ENCODE results near the gene CHD9NB.
A peak's percentile ranks its signal among the peaks of the same experiment; 100 is the strongest.

DNA sequence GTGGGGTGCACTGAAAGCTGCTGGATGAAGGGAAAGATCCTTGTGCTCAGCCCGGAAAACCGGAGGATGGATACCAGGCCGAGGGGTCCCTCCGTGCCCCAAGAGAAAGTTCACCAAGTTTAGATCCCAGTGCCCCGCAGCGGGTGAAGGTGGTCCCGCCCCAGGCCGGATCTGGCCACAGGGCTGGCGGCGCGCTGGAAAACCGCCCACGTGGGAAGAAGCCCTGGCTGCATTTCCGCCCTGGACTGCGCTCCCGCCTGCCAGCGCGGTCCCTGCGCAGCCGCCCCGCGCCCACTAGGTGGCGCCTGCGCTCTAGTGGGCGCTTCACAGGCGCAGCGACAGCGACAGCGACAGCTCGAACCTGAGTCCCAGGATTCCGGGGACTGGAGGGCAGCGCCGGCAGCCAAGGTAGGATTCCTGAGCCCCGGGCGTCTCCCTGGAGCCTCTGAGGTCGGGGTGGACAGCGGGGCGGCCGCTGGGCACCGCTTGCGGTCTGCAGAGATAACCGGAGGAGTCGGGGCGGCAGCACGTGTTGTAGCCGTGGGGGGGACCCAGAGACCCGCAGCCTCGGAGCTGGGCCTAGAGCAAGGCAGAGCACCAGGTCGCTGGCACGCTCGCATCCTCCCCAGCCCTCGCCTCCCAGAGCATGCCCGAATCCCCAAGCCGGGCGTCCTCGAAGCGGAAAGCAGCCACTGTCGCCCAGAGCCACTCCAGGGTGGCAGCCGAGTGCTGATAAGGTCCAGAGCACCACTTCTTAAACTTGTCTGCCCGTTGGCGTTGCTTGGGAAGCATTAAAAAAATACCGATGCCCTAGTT is 2.2 kb upstream of the CHD9NB start, which contains the start of gene CHD9:
- TF ChIP-seq KDM5B (IDR thresholded peaks at IDR 0.05; ENCODE audit: insufficient replicate concordance, low read depth, low read length): peak; percentile 27
- no peak for TF ChIP-seq NFE2L1 (tag; IDR thresholded peaks at IDR 0.05; ENCODE audit: borderline replicate concordance, low read depth)
- TF ChIP-seq, protein P1, sequence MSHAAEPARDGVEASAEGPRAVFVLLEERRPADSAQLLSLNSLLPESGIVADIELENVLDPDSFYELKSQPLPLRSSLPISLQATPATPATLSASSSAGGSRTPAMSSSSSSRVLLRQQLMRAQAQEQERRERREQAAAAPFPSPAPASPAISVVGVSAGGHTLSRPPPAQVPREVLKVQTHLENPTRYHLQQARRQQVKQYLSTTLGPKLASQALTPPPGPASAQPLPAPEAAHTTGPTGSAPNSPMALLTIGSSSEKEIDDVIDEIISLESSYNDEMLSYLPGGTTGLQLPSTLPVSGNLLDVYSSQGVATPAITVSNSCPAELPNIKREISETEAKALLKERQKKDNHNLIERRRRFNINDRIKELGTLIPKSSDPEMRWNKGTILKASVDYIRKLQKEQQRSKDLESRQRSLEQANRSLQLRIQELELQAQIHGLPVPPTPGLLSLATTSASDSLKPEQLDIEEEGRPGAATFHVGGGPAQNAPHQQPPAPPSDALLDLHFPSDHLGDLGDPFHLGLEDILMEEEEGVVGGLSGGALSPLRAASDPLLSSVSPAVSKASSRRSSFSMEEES (CRISPR knock-in tag; IDR thresholded peaks at IDR 0.05): no peak
- TF ChIP-seq, protein P2, sequence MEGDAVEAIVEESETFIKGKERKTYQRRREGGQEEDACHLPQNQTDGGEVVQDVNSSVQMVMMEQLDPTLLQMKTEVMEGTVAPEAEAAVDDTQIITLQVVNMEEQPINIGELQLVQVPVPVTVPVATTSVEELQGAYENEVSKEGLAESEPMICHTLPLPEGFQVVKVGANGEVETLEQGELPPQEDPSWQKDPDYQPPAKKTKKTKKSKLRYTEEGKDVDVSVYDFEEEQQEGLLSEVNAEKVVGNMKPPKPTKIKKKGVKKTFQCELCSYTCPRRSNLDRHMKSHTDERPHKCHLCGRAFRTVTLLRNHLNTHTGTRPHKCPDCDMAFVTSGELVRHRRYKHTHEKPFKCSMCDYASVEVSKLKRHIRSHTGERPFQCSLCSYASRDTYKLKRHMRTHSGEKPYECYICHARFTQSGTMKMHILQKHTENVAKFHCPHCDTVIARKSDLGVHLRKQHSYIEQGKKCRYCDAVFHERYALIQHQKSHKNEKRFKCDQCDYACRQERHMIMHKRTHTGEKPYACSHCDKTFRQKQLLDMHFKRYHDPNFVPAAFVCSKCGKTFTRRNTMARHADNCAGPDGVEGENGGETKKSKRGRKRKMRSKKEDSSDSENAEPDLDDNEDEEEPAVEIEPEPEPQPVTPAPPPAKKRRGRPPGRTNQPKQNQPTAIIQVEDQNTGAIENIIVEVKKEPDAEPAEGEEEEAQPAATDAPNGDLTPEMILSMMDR (IDR thresholded peaks at IDR 0.05 in 2 of 3, conservative IDR thresholded peaks at IDR 0.05 in 1 of 3; ENCODE audit: insufficient read depth in 2 of 3, low read depth in 1 of 3, low read length in 3 of 3): peak; percentile 96 to 98 (median 97)
- no peak for TF ChIP-seq ZNF586 (CRISPR knock-in tag; conservative IDR thresholded peaks at IDR 0.05)
- peak; percentile 52 for TF ChIP-seq POLR2A (conservative IDR thresholded peaks at IDR 0.05)
- peak; percentile 15 to 53; a peak in 1 of 4 replicates for TF ChIP-seq SIN3A (IDR thresholded peaks at IDR 0.05; ENCODE audit: borderline replicate concordance in 2 of 2, control insufficient read depth in 1 of 2, low read depth in 2 of 2, low read length in 2 of 2)
- TF ChIP-seq MXI1 (IDR thresholded peaks at IDR 0.05; ENCODE audit: low read depth, low read length): no peak
- no peak for TF ChIP-seq MAFG (tag; conservative IDR thresholded peaks at IDR 0.05)
- 0 out of 4 replicates have a peak, but pooled peaks of 1 of the 2 experiments have one; percentile 2 for TF ChIP-seq ETV6 (IDR thresholded peaks at IDR 0.05; ENCODE audit: borderline replicate concordance in 1 of 2, low read depth in 2 of 2, low read length in 1 of 2)
- TF ChIP-seq ETV6 (CRISPR knock-in tag; IDR thresholded peaks at IDR 0.05; ENCODE audit: borderline replicate concordance): 0 out of 2 replicates have a peak, but pooled peaks have one; percentile 40
- peak; percentile 82 for TF ChIP-seq CCNT2 (IDR thresholded peaks at IDR 0.05; ENCODE audit: borderline replicate concordance, extremely low read depth, insufficient read length, low read depth, low read length)
- no peak for TF ChIP-seq CBX5 (IDR thresholded peaks at IDR 0.05; ENCODE audit: borderline replicate concordance, low read depth)
- TF ChIP-seq GATAD2B (IDR thresholded peaks at IDR 0.05; ENCODE audit: borderline replicate concordance): no peak; the same call in 1 of the 2 replicates

Measured in K562 (cell line).